Ovary (tissue), 3 donors: Measurements from ENCODE around the gene SKIDA1.

Experiments used
- CTCF ChIP-seq, 3 donors: fragments of 450-650 bp in 2 of 3; fragments of 200-600 bp in 1 of 3; IDR thresholded peaks; one replicate each; pipeline versions ENCODE4 v1.5.1 to v1.8.0; 2016 to 2022; ENCODE audit warnings: antibody characterized with exemption in 3 of 3, mild to moderate bottlenecking in 1 of 3
- POLR2A ChIP-seq: fragments of 450-650 bp; IDR thresholded peaks from one replicate; pipeline ENCODE4 v1.6.1; 2017; ENCODE audit warnings: antibody characterized with exemption, mild to moderate bottlenecking, moderate library complexity
- donor health status: DM: no; HTN: no; CAD: no.

DNA sequence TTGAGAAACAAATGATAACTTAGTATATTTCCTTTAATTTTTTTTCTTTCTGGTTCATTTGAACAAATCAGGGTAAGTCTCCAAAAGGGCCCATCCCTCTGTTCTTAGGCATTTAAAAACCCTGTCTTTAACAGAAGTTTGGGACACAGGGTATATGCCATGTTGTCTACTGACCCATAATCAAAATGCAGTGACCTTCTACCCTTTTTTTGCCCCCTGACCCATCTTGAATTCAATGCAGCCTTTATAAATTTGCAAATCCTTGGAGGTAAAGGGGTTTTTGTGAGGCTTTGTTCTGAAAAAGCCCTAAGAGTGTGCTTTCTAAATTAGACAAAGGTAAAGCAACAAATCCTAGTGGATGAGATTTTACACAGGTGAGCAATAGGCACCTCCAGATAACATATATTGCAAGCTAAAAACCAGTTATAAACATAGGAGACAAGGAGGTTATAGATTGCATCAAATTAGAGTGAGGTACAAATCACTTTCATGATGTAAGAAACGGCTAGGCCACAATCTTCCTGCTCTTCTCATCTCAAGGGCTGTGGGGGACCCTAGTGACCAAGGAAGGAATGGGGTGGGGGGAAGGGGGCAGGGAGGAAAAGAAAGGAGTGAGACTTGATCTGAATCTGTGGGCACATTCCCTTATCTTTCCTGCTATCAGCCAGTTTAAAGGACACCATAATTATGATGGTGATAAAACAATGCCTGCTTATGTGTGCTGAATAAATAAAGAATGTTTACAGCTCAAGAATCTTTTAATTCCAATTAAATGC lies 2.7 kb downstream of the SKIDA1 start:
- TF ChIP-seq CTCF (IDR thresholded peaks at IDR 0.05) (no peak), POLR2A (no peak)
